ENCODE measurements around the gene RNF123.
"Not testable (repeated sequence)": the region's sequence is repeated elsewhere in the genome, so short reads cannot be mapped to it uniquely, and the experiment has no call there.

RNF123 gene

GRCh38 chr3:49721896-49722781, 32.8 kb downstream of the RNF123 start:
- DNase-seq: no peak

- no peak for DNase-seq
Observed at GRCh38 chr3:49722896-49723295, 33.5 kb downstream of the RNF123 start.

- no peak for DNase-seq
Observed at GRCh38 chr3:49723296-49723627, 33.9 kb downstream of the RNF123 start.

- peak; percentile 93 for DNase-seq
Observed at GRCh38 chr3:49723628-49724551, 34.5 kb downstream of the RNF123 start, which contains the start of gene GMPPB. Gene GMPPB (minus strand): TSS chr3:49723951. CDS start chr3:49723726, 225 bp downstream.

GRCh38 chr3:49724586-49724985, 35.2 kb downstream of the RNF123 start:
- DNase-seq: no peak

GRCh38 chr3:49725906-49726681, 36.7 kb downstream of the RNF123 start:
- no peak for DNase-seq

- DNase-seq: no peak
Observed at GRCh38 chr3:49727154-49727923, 38.0 kb downstream of the RNF123 start.

GRCh38 chr3:49727924-49728361, 38.6 kb downstream of the RNF123 start:
- DNase-seq: no peak

GRCh38 chr3:49729966-49730609, 40.7 kb downstream of the RNF123 start:
- no peak for DNase-seq

GRCh38 chr3:49732597-49732996, 43.2 kb downstream of the RNF123 start:
- DNase-seq: no peak

- no peak for DNase-seq
Observed at GRCh38 chr3:49733551-49733950, 44.2 kb downstream of the RNF123 start.

- no peak for DNase-seq
Observed at GRCh38 chr3:49734752-49735151, 45.4 kb downstream of the RNF123 start.

- DNase-seq: no peak
Observed at GRCh38 chr3:49738067-49738713, 48.8 kb downstream of the RNF123 start.

GRCh38 chr3:49740427-49740826, 51.1 kb downstream of the RNF123 start:
- DNase-seq: no peak

GRCh38 chr3:49745986-49746385, 56.6 kb downstream of the RNF123 start:
- no peak for DNase-seq

GRCh38 chr3:49747792-49748480, 58.6 kb downstream of the RNF123 start:
- DNase-seq: no peak

- not testable (repeated sequence) for DNase-seq
Observed at GRCh38 chr3:49748874-49749273, 59.5 kb downstream of the RNF123 start.

GRCh38 chr3:49750056-49750455, 60.7 kb downstream of the RNF123 start:
- no peak for DNase-seq

GRCh38 chr3:49751501-49751900, 62.1 kb downstream of the RNF123 start:
- no peak for DNase-seq

GRCh38 chr3:49754536-49754935, 65.2 kb downstream of the RNF123 start:
- no peak for DNase-seq
